ENCODE data around the gene CDHR5.
"Not testable (repeated sequence)": the region's sequence is repeated elsewhere in the genome, so short reads cannot be mapped to it uniquely, and the experiment has no call there.

Gene CDHR5

DNA sequence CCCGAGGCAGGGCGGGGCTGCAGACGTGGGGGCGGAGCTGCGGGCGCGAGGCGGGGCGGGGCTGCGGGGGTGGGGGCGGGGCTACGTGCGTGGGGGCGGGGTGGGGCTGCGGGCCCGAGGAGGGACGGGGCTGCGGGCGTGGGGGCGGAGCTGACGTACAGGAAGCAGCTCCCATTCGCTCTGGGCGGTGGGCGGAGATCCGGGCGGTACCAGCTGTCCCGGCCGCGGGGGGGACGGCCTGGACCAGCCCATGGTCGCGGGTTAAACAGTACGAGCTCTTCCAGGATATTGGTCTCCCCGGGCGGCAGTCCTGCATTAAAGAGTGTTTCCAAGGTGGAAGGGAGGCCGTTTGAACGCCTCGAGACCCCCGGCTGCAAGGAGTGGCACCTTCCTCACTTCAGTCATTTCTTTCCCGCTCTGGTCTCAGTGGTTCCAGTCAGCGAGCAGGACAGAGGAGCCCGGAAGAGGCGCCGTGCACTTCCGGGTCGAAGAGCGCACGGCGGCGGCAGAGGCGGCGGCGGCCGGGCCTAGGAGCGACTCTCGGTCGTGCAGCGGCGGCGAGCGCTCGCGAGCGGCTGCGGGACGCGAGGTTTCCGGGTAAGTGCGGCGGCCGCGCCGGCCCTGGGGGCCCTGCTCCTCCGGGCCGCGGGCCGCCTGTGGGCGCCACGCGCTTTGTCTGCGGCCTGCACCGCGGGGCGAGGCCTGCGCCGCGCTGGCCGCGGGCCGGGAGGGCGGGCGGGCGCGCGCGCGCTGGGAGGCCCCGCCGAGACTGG lies 48.6 kb downstream of the CDHR5 start, which contains the start of gene PHRF1:
Gene PHRF1, plus strand, starts transcription at position 475 of the 773 bp plus-strand sequence. CDS start 5,043 bp downstream, outside the sequence.
- Mint-ChIP-seq H3K36me3 (no peaks in the 10 kb centered on the region), H3K27ac (peak within 1 kb of the TSS; percentile 96), H3K4me3 (peak within 1 kb of the TSS; percentile 93), H3K27me3 (no peaks in the 10 kb centered on the region), H3K9me3 (no peaks in the 10 kb centered on the region), H3K4me1 (peaks cover 48% of the 10 kb centered on the region)

DNA sequence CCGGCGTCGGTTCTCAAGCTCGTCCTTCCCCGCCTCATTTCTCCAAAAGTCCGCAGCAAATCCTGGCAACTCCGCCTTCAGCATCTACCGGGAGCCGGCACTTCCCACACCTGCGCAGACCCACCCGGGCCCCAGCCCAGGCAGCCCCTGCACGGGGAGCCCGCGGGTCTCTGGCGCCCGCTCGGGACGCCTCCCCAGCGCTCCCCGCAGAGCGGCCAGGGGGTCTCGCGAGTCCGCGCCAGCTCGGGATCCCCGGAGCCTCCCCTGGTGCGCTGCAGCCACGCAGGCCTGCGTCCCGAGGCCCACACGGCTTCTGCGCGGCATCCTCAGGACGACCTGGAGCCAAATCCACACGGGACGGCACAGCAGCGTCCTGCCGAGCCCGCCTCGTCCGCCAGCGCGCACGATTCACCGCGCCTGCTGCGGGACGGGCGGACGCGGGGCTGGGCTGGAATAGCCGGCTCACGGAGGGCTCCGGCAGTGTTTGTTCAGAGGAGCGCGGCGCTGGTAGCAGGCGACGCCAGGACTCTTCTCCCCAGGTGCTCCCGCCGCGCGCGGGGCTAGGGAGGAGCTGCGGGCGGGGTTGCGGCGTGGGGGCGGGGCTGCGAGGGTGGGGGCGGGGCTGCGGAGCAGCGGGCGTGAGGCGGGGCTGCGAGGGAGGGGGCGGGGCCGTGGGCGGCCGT lies 49.3 kb downstream of the CDHR5 start:
- H3K9me3 Mint-ChIP-seq = no peaks in the 10 kb centered on the region
- H3K36me3 Mint-ChIP-seq = no peaks in the 10 kb centered on the region
- peak overlapping the region; percentile 84 for H3K4me3 Mint-ChIP-seq
- H3K27me3 Mint-ChIP-seq = no peaks in the 10 kb centered on the region
- H3K4me1 Mint-ChIP-seq = peaks cover 45% of the 10 kb centered on the region
- H3K27ac Mint-ChIP-seq = peak overlapping the region; percentile 83

DNA sequence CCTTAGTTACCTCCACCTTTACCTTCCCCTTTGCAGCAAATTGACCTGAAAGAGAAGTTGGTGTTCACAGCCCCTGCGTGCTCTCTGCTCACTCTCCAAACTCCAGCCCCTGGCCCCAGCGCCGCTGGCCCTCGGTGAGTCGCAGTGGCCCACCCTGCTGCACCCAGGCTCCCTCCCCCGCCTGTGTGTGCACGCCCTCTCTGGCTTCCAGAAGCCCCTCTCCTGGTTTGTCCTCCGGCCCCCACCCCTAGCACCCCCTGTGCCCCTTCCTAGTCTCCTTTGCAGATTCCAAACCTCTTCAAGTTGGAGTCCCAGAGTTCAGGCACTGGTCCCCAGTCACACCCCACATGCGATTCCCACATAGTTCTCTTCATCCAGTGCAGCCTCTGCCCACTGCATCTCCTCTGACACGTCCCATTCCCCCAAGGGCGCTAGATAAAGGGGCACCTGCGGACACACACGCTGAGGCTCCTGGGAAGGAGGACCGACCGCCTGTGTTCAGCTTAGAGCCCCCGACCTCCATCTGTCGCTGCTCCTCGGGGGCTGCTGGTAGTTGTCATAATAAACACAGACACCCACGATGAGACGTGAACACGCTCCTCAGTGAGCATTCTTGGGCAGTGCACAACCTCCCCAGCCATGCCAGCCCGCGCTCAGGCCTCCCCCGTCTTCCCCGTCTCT lies 50.0 kb downstream of the CDHR5 start:
- H3K27ac Mint-ChIP-seq = peak overlapping the region; percentile 83
- peak overlapping the region; percentile 84 for H3K4me3 Mint-ChIP-seq
- H3K36me3 Mint-ChIP-seq = no peaks in the 10 kb centered on the region
- H3K9me3 Mint-ChIP-seq = no peaks in the 10 kb centered on the region
- no peaks in the 10 kb centered on the region for H3K27me3 Mint-ChIP-seq
- H3K4me1 Mint-ChIP-seq = peaks cover 39% of the 10 kb centered on the region

DNA sequence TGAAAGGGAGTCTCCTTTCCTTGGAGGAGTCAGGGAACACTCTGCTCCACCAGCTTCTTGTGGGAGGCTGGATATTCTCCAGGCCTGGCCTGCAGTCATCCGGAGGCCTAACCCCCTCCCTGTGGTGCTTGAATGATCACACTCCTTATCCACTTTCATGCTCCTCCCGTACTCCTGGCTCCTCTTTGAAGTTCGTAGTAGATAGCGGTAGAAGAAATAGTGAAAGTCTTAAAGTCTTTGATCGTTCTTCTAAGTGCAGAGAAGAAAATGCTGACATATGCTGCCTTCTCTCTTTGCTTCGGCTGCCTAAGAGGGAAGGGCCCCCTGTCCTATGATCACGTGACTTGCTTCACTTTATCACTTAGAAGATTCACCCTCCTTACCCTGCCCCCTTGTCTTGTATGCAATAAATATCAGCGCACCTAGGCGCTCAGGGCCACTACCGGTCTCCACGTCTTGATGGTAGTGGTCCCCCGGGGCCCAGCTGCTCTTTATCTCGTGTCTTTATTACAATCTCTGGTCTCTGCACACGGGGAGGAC lies 50.7 kb downstream of the CDHR5 start:
- not testable (repeated sequence) for H3K9me3 Mint-ChIP-seq, H3K27me3 Mint-ChIP-seq, H3K36me3 Mint-ChIP-seq
- H3K4me3 Mint-ChIP-seq = peak overlapping the region; percentile 84
- H3K4me1 Mint-ChIP-seq = peaks cover 32% of the 10 kb centered on the region
- peak overlapping the region; percentile 41 for H3K27ac Mint-ChIP-seq

DNA sequence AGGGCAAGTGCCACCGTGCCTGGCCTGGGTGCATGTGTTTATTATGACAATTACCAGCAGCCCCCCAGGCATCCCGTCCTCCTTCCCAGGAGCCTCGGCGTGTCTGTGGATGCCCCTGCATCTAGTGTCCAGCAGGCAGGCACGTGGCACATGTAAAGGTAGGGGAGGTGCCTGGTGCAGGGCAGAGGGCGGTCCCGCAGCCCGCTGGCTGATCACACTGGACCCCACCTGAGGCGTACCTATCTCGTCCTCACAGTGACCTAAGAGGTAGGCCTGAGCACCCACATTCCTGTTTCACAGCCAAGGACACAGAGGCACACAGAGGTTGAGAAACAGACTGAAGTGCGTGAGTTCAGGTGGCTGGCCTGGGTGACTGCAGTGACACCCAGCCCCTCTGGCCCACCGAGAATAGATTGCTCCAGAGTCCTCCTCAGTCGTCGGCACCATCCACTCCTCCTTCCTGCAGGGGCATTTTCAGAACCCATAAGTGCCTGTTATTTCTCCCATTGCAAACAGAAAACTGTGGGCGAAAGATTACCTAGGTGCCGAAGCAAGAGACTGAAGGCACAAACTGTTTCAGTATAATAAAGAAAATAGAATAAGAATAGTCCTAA lies 51.5 kb downstream of the CDHR5 start:
- H3K27ac Mint-ChIP-seq = no peak overlapping the region
- no peaks in the 10 kb centered on the region for H3K9me3 Mint-ChIP-seq
- H3K4me3 Mint-ChIP-seq = no peak overlapping the region
- no peaks in the 10 kb centered on the region for H3K27me3 Mint-ChIP-seq
- no peaks in the 10 kb centered on the region for H3K36me3 Mint-ChIP-seq
- H3K4me1 Mint-ChIP-seq = peaks cover 24% of the 10 kb centered on the region

DNA sequence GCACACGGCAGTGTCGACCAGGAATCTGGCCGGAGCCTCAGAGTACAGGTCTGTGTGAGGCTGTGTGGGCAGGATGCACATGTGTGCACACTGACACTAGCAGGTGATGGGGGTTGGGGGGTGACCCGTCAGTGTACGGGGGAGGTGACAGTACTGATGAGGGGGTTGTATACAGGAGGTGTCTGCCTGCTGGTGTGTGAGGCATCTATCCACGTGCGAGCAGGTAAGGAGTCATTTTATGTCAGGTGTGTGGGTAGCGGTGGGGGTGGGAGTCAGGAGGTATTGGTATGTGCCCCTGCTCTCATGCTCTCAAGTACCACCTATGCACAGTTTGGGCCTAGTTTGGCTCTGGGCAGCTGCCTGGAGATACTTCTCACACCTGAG lies 53.0 kb downstream of the CDHR5 start:
- Mint-ChIP-seq H3K4me3 (no peak overlapping the region), H3K27me3 (no peaks in the 10 kb centered on the region), H3K27ac (no peak overlapping the region), H3K36me3 (no peaks in the 10 kb centered on the region), H3K4me1 (peaks cover 14% of the 10 kb centered on the region), H3K9me3 (no peaks in the 10 kb centered on the region)

DNA sequence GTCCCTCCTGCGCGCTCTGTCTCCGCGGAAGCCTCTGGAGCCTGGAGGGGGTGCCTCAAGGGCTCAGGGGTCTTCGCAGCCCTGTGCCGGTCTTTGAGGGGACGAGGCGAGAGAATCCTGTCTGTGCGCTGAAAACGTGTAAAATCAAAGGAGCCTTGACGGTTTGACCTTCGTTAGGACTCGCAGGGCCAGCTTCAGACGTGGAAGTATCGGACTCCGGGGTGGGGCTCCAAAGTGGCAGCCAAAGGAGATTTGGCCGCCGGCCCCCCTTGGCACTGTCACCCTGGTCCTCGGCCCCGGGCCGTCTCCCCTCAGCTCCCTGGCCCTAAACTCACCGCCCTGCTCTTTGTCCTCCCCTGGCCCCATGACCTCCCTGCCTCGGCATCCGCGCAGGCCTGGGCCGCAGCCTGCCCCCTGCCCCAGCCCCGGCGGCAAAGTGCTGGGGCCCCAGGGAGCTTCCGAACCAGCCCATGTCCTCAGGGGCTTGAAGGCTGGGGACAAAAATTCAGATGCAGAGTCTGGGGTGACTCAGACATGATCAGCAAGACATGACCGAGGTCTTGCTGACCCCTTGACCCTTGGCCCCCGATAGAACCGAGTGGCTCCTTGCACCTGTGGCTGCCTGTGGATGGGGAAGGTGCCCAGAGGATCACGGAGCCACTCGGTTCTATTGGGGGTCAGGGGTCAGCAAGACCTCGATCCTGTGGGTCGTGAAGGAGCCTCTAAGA lies 55.4 kb downstream of the CDHR5 start:
- peaks cover 5% of the 10 kb centered on the region for H3K4me1 Mint-ChIP-seq
- no peaks in the 10 kb centered on the region for H3K27me3 Mint-ChIP-seq
- no peaks in the 10 kb centered on the region for H3K9me3 Mint-ChIP-seq
- H3K27ac Mint-ChIP-seq = peak overlapping the region; percentile 23
- H3K4me3 Mint-ChIP-seq = peak overlapping the region; percentile 67
- H3K36me3 Mint-ChIP-seq = no peaks in the 10 kb centered on the region

DNA sequence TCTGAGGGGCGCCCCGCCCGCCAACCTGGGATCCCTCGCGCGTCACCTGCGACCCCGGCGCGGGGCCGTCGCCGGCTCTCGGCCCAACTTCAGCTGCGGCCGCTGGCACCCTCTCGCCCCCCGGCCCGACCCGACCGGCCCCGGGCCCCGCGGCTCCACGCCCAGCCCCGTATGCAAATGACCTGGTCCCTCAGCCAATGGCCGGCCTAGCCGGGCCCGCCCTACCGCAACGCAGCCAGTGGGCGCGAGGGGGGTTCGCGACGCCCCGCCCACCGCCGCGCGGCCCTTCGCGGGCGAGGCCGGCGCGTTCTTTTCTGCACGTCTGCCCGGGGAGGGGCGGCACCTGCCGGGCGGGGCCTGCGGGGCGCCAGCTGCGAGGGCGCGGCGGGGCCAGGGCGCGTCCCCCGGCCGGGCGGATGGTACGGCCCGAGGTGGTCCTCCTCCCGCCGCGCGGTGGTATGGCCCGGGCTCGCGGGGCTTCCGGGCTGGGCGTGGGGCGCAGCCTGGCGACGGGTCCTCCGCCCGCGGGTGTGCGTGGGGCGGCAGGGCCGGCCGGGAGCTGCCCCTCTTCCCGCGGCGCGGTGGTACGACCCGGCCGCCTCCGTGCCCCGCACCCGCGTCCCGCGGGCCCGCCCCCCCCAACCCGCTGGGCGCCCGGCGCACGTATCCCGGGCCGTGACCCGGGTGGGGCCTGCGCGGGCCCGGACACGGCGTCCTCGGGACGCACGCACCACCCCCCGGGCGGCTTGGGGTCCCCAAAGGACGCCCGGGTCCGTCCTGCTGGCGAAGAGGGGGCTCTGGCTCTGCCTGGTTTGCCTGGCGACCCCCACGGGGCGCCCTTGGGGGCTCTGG lies 56.2 kb downstream of the CDHR5 start:
- Mint-ChIP-seq H3K4me3 (peak overlapping the region; percentile 67), H3K36me3 (no peaks in the 10 kb centered on the region), H3K27me3 (no peaks in the 10 kb centered on the region), H3K27ac (peak overlapping the region; percentile 23), H3K4me1 (no peaks in the 10 kb centered on the region), H3K9me3 (no peaks in the 10 kb centered on the region)

DNA sequence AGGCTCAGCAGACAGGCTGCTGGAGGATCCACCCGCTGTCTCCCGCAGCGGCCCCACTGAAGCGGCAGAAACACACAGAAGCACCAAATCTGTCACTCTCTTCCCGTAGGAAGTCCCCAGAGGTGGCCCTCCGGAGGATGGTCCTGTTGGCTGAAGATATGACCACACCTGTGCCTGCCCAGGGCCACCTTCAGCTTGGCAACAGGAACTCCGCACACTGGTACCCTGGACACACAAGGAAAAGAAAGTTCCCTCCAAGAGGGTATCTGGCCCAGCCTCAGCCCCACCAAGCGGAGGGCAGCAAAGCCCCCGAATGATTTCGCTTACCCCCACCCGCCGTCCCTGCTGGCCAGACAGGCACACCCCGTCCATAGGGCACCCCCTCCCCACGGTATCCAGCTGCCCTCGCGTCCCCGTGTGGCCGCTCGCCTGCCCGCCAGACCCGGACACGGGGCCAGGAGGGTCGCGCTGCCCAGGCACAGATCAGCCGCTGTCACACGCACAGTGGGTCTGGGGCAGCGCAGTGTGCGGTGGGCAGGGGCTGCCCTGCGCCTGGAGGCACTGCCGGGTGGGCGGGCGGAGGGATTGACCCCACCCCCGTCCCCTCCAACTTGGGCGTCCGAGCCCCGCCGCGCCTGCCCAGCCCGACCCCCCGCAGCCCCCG lies 57.0 kb downstream of the CDHR5 start:
- Mint-ChIP-seq H3K36me3 (no peaks in the 10 kb centered on the region), H3K27me3 (no peaks in the 10 kb centered on the region), H3K27ac (peak overlapping the region; percentile 23), H3K4me3 (peak overlapping the region; percentile 62), H3K9me3 (no peaks in the 10 kb centered on the region), H3K4me1 (no peaks in the 10 kb centered on the region)

DNA sequence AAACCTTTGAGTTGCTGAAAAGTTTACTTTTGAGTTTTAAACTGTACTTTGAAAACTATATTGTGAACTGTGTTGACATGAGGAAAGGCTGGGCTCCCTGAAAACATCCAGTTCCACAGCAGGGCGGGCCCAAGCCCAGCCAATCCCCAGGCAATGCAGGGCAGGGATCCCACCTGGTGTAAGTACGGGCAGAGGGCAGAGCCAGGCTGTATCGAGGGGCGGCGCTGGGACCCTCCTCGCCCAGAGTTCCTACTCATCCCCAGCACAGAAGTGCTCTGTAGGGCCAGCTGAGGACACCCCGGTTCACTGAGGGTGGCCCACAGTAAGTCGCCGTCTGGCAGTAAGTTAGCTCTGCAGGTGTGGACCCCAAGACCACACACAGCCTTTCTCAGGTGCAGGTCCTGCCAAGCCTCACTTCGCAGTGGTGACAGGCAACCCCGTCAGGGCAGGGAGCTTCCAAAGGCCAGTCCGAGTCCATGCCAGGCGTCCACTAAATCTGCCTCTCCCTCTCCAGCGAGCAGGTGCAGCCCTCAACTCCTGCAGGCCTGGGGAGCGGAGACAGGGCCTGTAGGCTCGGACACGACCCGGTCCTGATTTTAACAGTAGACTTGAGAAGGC lies 57.6 kb downstream of the CDHR5 start:
- Mint-ChIP-seq H3K27me3 (no peaks in the 10 kb centered on the region), H3K4me1 (no peaks in the 10 kb centered on the region), H3K27ac (no peak overlapping the region), H3K36me3 (no peaks in the 10 kb centered on the region), H3K9me3 (no peaks in the 10 kb centered on the region), H3K4me3 (no peak overlapping the region)
